Activated CD8-positive, alpha-beta memory T cell treated with anti-CD3 and anti-CD28 coated beads, Interleukin-2, amount 50 U/mL, for 1 hour (primary cell): ENCODE results near the gene SOX2.

Experiments used
- DNase-seq: peaks from one replicate; pipeline ENCODE4 v3.0.0-alpha.2; 2020; ENCODE audit errors: extremely low read depth

The SOX2 gene

GRCh38 chr3:181722766-181723425 lies 11.2 kb downstream of the SOX2 start:
- DNase-seq = no peak

GRCh38 chr3:181723625-181724191 lies 12.0 kb downstream of the SOX2 start:
- DNase-seq = no peak

- DNase-seq = no peak
Observed at GRCh38 chr3:181724192-181724965, 12.7 kb downstream of the SOX2 start.

GRCh38 chr3:181725131-181725731 lies 13.5 kb downstream of the SOX2 start:
- no peak for DNase-seq

- DNase-seq = no peak
Observed at GRCh38 chr3:181725830-181726229, 14.1 kb downstream of the SOX2 start.

DNA sequence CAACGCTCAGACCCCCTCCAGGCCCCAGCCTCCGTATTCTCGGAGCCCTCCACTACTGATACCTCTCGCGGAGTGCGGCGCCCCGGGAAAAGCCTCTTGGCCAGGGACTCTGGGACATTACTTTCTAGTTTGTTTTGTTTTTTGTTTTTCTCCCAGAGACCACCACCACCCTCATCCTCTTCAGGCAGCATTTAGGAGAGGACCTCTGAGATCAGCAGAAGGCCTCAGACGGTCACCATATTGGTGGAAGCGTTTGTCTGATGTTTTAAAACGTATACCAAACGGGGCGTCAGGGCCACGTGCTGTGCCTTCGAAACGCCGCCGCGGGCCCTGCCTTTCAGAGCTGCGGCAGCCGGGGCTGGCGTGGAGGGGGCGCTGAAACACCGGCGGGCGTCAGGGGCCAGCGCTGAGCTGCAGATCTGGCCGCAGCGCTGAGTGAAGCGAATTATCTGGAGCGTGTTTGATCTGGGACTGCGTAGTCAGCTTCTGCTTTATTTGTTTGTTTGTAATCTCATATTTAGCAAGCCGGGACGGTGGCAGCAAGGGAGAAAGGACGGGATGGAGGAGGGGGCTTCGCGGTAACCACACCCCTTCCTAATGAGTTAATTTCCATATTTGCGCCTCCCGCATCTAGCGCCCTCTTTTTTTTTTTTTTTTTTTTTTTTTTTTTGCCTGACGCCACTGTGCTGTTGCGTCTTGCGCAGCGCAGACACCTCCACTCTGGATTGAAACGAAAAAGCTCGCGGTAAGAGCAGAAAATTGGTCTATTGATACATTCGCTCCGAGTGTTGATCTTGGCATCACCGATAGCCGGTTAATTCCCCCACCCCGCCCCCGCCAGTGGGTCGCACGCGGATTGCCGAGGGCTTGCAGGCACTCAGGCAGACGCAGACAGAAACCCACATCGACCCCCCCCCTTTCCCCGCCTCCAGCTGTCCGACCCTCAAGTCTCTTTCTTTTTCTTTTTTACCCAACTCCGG lies 14.9 kb downstream of the SOX2 start:
- DNase-seq = no peak

DNA sequence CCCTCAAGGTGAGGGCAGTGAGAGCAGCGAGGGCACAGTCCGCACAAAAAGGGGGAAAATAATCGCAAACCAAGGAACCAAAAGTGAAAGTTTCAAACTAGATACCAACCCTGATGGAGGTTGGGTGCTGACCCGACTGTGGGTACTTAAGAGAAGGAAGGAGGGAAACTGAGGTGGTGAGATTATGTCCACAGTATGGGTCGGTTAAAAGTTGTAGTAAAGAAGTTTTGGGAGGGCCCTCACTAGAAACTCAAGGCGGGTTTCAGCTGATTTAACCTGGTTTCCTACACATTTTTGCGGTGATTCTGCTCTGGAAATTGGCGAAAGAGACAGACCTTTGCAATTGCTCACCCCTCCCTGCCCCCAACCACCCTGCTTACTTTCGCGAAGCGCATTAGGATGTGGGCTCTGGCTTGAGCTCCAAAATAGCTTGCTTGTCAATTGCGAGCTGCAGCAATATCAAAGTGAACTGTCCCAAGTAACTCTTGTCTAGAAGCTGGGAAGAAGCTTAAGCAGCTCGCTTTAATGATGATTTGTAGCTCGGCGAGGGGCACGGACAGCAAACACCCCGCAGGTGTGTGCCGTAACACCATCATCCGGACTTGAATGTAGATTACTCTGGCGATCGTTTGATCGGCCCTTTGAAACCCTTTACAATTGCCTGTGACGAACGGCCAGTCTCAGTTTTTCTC lies 15.8 kb downstream of the SOX2 start:
- no peak for DNase-seq

DNA sequence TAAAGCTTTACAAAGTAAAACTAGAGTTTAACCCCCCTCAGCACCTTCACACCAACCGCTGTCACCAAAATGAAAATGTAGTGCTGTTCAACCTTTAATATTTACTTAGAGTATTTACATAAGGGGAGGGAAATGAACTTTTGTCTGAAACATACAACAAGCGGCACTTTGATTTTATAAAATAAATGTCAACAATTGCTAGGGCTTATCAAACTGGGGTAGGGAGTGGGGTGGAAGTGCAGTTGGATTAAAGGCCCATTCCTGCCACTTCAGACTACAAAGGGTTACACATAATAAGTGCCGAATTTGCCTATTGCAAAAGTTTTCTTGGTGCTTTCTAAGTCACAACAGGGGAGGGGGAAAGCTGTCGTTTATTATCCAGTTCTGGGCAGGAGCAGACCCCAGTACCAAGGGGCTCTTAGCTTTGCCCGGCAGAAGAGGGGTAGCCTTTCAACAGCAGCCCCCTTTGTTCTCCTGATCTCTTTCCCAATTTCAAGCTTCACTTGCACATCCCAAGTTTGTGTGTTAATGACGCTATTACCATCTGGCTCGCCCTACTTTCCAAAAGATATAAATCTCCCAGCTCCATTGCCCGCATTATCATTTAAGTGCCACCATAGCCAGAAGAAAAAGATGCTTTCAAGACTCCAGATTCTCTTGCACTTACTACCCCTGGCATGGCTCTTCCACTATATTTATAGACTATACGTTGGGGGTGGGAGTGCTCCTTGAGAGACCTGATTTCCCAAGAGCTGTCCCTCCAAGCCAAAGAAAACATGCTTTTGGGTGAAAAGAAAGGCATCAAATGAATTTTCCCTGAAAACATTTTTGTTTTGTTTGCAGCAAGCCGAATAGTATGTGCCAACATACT lies 17.0 kb downstream of the SOX2 start:
- DNase-seq = no peak

GRCh38 chr3:181729341-181729869 lies 17.7 kb downstream of the SOX2 start:
- DNase-seq = no peak

DNA sequence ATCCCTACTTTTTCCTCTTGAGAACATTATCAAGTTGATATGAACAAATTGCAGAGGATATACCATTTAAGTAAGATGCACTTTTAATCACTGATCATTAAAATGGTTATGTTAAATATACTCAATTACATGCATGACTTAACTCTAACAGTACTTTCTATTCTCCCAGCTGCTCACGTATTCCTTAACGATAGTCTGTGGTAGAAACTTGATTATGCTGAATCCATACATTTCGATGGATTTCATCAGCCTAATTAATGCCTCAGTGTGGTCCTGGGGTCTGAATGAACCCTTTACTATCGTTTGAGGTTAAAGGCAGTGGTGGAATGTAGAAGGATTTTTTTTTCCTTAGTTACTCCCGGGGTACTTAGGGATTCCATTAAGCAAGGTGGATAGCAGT lies 18.6 kb downstream of the SOX2 start:
- no peak for DNase-seq

DNA sequence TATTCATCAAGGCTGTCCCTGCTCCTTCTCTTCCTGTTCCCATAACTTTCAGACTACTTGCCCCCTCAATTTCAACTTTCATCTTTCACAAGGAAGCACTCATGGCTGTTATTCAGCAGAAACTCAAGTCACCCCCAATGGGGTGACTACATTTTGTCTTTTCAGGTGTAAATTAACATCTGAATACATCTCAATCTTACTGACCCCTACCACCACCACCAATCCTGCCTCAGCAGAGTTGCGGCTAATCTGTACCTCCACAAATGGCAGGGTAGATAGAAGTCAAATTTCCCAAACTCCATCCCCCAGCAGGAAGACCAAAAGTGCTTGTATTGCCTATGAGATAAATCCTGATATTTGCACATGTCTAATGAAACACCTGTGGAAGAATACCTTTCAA lies 19.2 kb downstream of the SOX2 start:
- no peak for DNase-seq

- no peak for DNase-seq
Observed at GRCh38 chr3:181735911-181736310, 24.2 kb downstream of the SOX2 start.

GRCh38 chr3:181738551-181738950 lies 26.8 kb downstream of the SOX2 start:
- DNase-seq = no peak

GRCh38 chr3:181739628-181740027 lies 27.9 kb downstream of the SOX2 start:
- no peak for DNase-seq

DNA sequence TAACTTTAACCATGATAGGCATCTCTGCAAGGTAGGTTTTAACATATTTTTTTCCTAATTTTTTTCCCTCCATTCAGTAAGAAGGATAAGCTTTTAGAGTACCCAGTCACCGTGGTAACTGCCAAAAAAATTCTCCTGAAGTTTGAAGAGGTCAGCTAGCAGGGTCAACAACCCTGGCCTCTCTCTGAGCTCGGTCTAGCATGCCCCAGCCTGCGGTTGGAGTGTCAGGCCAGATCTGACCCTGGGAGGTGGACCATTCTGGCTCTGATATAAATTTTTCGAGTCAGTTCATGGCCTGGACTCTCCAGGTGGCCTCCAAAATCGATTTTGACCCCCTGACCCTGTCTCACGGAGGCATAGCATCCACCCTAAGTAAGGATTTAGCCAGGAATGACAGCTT lies 29.7 kb downstream of the SOX2 start:
- DNase-seq = no peak

- DNase-seq = no peak
Observed at GRCh38 chr3:181752202-181752671, 40.5 kb downstream of the SOX2 start.

DNA sequence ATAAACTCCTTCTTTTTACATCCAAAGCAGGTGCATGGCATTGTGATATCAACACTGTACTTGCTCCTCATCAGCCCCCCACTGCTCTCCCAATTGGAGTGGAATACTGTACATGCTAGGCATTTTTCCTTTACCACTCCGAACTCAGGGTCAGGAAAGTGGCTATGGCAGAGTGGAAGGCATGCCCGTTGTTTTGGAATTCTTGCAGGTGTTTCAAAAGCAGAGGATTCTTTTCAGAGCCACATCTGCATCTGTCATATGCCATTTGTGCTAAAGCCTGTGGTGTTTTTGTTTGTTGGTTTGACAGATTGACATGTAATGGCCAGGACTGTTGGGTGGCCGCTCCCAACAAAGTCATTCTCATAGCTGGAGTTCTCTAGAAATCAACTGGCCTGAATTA lies 41.7 kb downstream of the SOX2 start:
- DNase-seq = no peak

- no peak for DNase-seq
Observed at GRCh38 chr3:181755959-181756358, 44.2 kb downstream of the SOX2 start.

DNA sequence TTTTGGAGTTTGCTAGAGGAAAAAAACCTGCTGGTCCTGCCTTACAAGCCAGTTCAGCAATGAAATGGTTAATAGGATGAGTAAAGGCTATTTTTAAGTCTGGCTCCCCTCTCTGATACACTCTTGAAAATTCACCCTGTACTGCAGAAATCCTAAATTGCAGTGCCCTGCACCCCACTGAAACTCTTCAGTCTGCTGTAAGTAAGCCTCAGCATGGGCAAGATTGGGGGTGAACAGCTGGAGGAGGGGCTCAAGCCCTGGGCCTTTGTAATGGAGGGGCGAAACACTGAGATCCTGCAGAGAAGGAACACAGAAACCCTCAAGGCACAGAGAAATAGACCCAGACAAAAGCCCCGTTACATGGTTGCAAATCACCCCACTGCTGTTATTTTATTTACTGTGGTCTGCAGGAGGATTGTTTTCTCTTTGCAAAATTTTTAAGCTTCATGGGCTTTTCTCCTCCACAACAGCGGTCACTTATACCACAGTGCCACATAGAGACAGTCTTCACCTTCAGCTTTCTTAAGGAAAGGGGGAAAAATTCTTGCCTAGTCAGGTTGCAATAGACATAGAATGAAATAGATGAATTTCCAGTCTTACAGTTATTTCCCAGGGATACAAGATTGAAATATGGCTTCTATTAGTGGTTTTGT lies 45.0 kb downstream of the SOX2 start:
- no peak for DNase-seq
